MM.1S (cell line): ENCODE results near the gene KCNMB2.

Experiments used
- DNase-seq: peaks from one replicate; pipeline ENCODE4 v3.0.0-alpha.2; 2015
- H2AFZ ChIP-seq: fragments of 300-600 bp; sonication (generic); 2 replicates; pipeline ENCODE4 v1.6.0; 2016; ENCODE audit warnings: antibody characterized with exemption, low read length
- H3F3A ChIP-seq: fragments of 300-600 bp; sonication (generic); 2 replicates; pipeline ENCODE4 v1.6.1; 2016; ENCODE audit warnings: mild to moderate bottlenecking, antibody characterized with exemption, low read length, moderate library complexity, mixed read lengths; ENCODE audit not compliant: insufficient read depth
- H3K27ac ChIP-seq: fragments of 300-600 bp; sonication (generic); 2 replicates; pipeline ENCODE4 v1.5.1; 2016; ENCODE audit warnings: mild to moderate bottlenecking, low read length
- H3K27me3 ChIP-seq: fragments of 300-600 bp; sonication (generic); replicated peaks from 2 replicates; pipeline ENCODE4 v1.6.0; 2016; ENCODE audit warnings: low read length; ENCODE audit not compliant: insufficient read depth
- H3K36me3 ChIP-seq: fragments of 300-600 bp; sonication (generic); replicated peaks from 2 replicates; pipeline ENCODE4 v1.6.1; 2016; ENCODE audit warnings: mild to moderate bottlenecking, low read length, mixed read lengths; ENCODE audit not compliant: insufficient read depth
- H3K4me1 ChIP-seq: fragments of 300-600 bp; sonication (generic); 2 replicates; pipeline ENCODE4 v1.6.1; 2016; ENCODE audit warnings: low read length, mixed read lengths
- H3K4me2 ChIP-seq: fragments of 300-600 bp; sonication (generic); 2 replicates; pipeline ENCODE4 v1.6.0; 2016; ENCODE audit warnings: low read depth, low read length
- H3K4me3 ChIP-seq: fragments of 300-600 bp; sonication (generic); 2 replicates; pipeline ENCODE4 v1.5.1; 2016; ENCODE audit warnings: low read length, mixed read lengths
- H3K79me2 ChIP-seq: fragments of 300-600 bp; sonication (generic); 2 replicates; pipeline ENCODE4 v1.6.1; 2016; ENCODE audit warnings: mixed run types, low read length, mixed read lengths
- H3K9ac ChIP-seq: fragments of 300-600 bp; sonication (generic); 2 replicates; pipeline ENCODE4 v1.6.1; 2016; ENCODE audit warnings: low read length, mixed read lengths
- H3K9me2 ChIP-seq: fragments of 300-600 bp; sonication (generic); replicated peaks from 2 replicates; pipeline ENCODE4 v1.6.1; 2016; ENCODE audit warnings: mild to moderate bottlenecking, low read length, mixed read lengths; ENCODE audit not compliant: insufficient read depth
- H3K9me3 ChIP-seq: fragments of 300-600 bp; sonication (generic); replicated peaks from 2 replicates; pipeline ENCODE4 v1.6.1; 2016; ENCODE audit warnings: mild to moderate bottlenecking, low read length, mixed read lengths; ENCODE audit not compliant: insufficient read depth
- H4K20me1 ChIP-seq: fragments of 300-600 bp; sonication (generic); 2 replicates; pipeline ENCODE4 v1.6.1; 2016; ENCODE audit warnings: mild to moderate bottlenecking, low read length, moderate library complexity, mixed read lengths; ENCODE audit not compliant: insufficient read depth
- CTCF ChIP-seq: fragments of 300-600 bp; sonication (generic); IDR thresholded peaks from 2 replicates; pipeline ENCODE4 v1.5.1; 2016; ENCODE audit warnings: antibody characterized with exemption, low read length, mixed read lengths
- EZH2 ChIP-seq: fragments of 300-600 bp; sonication (generic); optimal IDR thresholded peaks from 2 replicates; pipeline ENCODE3; 2017; ENCODE audit warnings: low read depth, mild to moderate bottlenecking, antibody characterized with exemption, low read length, mixed read lengths
- EZH2phosphoT487 ChIP-seq: fragments of 300-600 bp; sonication (generic); IDR thresholded peaks from 2 replicates; pipeline ENCODE4 v1.6.1; 2018; ENCODE audit warnings: antibody characterized with exemption, low read length

The KCNMB2 gene

GRCh38 chr3:178810181-178810580, 273.9 kb downstream of the KCNMB2 start:
- Histone ChIP-seq H3K27ac (no peak overlapping the region), H3K4me3 (no peak overlapping the region), H2AFZ (no peak overlapping the region), H3K36me3 (no peaks in the 10 kb centered on the region), H3K4me1 (no peaks in the 10 kb centered on the region), H4K20me1 (no peaks in the 10 kb centered on the region), H3K79me2 (no peaks in the 10 kb centered on the region), H3K27me3 (no peaks in the 10 kb centered on the region), H3K4me2 (no peak overlapping the region), H3K9ac (no peak overlapping the region), H3F3A (no peaks in the 10 kb centered on the region), H3K9me2 (no peaks in the 10 kb centered on the region), H3K9me3 (no peaks in the 10 kb centered on the region)
- TF ChIP-seq CTCF (no peak), EZH2phosphoT487 (no peak), EZH2 (no peak)
- DNase-seq = no peak

GRCh38 chr3:178822722-178823121, 286.5 kb downstream of the KCNMB2 start:
- no peak overlapping the region for H3K4me2 ChIP-seq
- H3K27ac ChIP-seq = no peak overlapping the region
- no peak for TF ChIP-seq CTCF
- TF ChIP-seq EZH2 = no peak
- TF ChIP-seq EZH2phosphoT487 = no peak
- H3K9me3 ChIP-seq = no peaks in the 10 kb centered on the region
- peaks cover 10% of the 10 kb centered on the region for H3K4me1 ChIP-seq
- H3K27me3 ChIP-seq = no peaks in the 10 kb centered on the region
- no peaks in the 10 kb centered on the region for H3K79me2 ChIP-seq
- peaks cover 10% of the 10 kb centered on the region for H3F3A ChIP-seq
- H3K9me2 ChIP-seq = no peaks in the 10 kb centered on the region
- H3K4me3 ChIP-seq = no peak overlapping the region
- no peaks in the 10 kb centered on the region for H4K20me1 ChIP-seq
- DNase-seq = no peak
- no peak overlapping the region for H3K9ac ChIP-seq
- H2AFZ ChIP-seq = no peak overlapping the region
- H3K36me3 ChIP-seq = no peaks in the 10 kb centered on the region

- no peak overlapping the region for H3K4me2 ChIP-seq
- no peaks in the 10 kb centered on the region for H3K9me2 ChIP-seq
- no peak for TF ChIP-seq EZH2phosphoT487
- TF ChIP-seq CTCF = no peak
- no peak for TF ChIP-seq EZH2
- no peak for DNase-seq
- H4K20me1 ChIP-seq = no peaks in the 10 kb centered on the region
- no peaks in the 10 kb centered on the region for H3K79me2 ChIP-seq
- H3F3A ChIP-seq = peaks cover 10% of the 10 kb centered on the region
- H3K4me1 ChIP-seq = peaks cover 10% of the 10 kb centered on the region
- no peaks in the 10 kb centered on the region for H3K27me3 ChIP-seq
- H3K36me3 ChIP-seq = no peaks in the 10 kb centered on the region
- H3K27ac ChIP-seq = no peak overlapping the region
- no peak overlapping the region for H3K4me3 ChIP-seq
- no peak overlapping the region for H2AFZ ChIP-seq
- no peaks in the 10 kb centered on the region for H3K9me3 ChIP-seq
- H3K9ac ChIP-seq = no peak overlapping the region
Observed at GRCh38 chr3:178823150-178823549, 286.9 kb downstream of the KCNMB2 start.
